GM18868 (cell line): ENCODE data around the gene NAXE.
"Not testable (repeated sequence)": the region's sequence is repeated elsewhere in the genome, so short reads cannot be mapped to it uniquely, and the experiment has no call there.

ENCODE experiments used
- ATAC-seq: cut with Tn5 transposase; IDR thresholded peaks from one replicate; pipeline ENCODE4 v1.9.1; 2021; ENCODE audit warnings: mild to moderate bottlenecking, moderate library complexity; ENCODE audit not compliant: unreplicated experiment

NAXE gene

GRCh38 chr1:156618853-156619581 lies 27.4 kb downstream of the NAXE start, which contains the start of gene HAPLN2:
HAPLN2 (plus strand) TSS chr1:156619415; CDS start chr1:156623491, 4,076 bp downstream.
- ATAC-seq: no peak

- ATAC-seq: no peak
Observed at GRCh38 chr1:156619582-156619955, 28.0 kb downstream of the NAXE start.

GRCh38 chr1:156622581-156623297 lies 31.2 kb downstream of the NAXE start:
- ATAC-seq: no peak

GRCh38 chr1:156623946-156624813 lies 32.6 kb downstream of the NAXE start:
- ATAC-seq: no peak

- ATAC-seq: no peak
Observed at GRCh38 chr1:156624814-156625435, 33.3 kb downstream of the NAXE start.

DNA sequence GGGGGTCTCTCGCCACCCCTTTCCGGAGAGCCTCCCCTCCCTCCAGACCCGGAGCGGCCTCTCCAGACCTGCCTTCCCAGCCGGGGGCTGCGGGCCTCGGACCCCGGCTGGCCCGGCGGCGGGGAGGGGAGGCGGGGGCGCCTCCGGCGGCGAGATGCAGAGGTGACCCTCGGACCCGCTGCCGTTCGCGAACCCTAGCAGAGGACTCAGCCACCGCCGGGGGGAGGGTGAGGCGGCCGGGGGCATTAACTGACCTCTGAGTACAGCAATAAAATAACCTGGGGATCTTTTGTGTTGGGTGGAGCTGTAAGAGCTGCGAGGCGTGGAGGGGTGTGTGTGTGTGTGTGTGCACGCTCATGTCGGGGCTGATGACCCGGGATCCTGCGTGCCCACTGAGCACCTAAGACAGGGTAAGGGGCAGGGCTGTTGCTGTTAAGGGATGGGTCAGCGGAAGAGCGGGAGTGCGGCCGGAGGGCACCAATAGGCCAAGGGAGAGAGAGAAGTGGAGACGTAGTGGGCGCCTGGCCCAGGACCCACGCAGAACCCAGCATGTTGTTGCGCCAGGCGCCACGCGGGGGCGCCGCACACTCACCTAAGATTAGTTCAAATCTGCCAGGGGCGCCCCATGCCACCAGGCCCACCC lies 34.0 kb downstream of the NAXE start:
- ATAC-seq: no peak

DNA sequence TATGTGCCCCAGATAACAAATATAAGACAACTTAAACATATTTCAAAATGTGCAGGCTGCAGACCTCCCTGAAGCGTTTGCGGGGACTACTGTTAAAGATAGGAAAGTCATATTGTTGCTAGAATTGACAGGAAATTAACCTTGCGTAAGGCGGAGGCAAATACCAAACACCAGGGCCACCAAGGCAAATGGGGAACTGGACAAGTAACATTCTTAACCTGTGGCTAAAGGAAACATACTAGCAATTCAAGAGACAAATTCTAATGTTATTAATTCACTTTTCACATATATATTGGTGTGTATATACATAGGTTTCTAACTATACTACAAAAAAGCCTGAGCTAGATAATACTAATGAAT lies 34.5 kb downstream of the NAXE start:
- ATAC-seq: no peak

DNA sequence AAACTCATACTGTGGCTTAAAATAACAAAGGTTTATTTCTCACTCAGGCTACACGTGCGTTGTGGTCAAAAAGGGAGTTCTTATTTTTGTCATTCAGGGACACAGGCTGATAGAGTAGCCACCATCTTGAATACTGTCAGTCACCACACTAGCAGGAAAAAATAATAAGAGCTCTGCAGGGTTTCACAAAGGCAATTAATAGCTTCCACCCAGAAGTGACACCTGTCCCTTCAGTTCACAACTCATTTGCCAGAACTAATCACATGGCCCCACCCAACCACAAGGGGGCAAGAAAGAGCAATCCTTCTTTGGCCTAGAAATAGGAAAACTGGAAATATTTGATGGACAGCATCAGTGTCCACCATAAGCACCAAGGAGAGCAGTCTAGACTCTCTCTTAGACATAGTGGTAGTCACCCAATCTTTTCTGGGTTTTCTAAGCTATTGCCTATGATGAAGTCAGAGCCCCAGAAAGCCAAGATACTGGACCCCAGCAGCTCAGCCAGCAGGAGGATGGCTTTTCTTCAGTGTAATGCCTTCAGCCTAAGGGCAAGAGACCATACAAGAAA lies 35.8 kb downstream of the NAXE start:
- ATAC-seq: no peak

DNA sequence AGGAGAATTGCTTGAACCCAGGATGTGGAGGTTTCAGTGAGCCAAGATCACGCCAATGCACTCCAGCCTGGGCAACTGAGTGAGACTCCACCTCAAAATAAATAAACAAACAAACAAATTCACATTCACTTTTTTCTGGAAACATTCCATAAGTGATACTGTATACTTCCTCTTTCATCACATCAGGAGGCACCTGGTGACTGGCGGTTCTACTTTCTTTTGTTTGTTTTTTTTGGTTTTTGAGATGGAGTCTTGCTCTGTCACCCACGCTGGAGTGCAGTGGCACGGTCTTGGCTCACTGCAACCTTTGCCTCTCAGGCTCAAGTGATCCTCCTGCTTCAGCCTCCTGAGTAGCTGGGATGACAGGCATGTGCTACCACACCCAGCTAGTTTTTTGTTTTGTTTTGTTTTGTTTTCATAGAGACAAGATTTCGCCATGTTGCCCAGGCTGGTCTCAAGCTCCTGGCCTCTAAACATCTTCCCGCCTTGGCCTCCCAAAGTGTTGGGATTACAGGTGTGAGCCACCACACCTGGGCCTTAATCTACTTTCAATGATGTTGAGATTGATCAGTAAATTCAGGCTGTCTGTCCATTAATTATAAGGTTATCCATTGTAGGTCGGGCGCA lies 38.4 kb downstream of the NAXE start:
- no peak for ATAC-seq

GRCh38 chr1:156631152-156631551 lies 39.6 kb downstream of the NAXE start:
- not testable (repeated sequence) for ATAC-seq

GRCh38 chr1:156632355-156632754 lies 40.8 kb downstream of the NAXE start:
- no peak for ATAC-seq

DNA sequence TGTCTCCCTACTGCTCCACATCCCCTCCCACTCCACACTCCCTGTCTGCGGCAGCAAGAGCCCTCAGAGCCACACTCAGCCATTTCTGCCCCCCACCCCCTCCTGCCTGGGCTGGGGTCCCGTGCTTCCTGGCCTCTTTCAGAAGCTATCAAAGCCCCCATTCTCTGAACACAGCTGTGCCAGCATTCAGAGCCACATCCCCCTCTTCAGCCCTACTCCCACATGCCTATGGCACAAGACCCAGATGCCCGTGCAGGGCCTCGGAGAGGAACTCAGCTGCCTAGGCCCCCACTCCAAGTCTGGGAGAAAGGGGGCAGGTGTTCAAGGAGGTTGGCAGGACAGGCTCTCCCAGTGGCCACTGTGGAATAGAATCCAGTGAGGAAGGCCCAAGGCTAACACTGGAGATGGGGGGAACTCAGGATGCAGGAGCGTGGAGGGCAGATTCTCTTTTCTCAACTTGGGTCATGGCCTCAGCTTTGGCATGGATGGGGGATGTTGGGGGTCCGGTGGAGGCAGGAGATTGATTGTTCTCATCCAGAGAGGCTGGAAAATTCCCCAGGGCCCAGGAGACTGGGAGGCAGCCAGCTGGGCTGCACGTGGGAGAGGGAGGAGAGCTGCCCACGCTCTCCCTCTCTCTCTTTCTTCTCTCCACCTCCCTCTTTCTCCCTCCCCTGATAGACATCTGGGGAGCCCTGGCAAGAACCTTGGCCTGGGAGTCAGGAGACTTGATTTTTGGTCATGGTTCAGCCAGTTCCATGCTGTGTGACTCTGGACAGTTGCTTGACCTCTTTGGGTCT lies 46.8 kb downstream of the NAXE start:
- ATAC-seq: no peak

GRCh38 chr1:156639601-156640101 lies 48.1 kb downstream of the NAXE start:
- no peak for ATAC-seq

DNA sequence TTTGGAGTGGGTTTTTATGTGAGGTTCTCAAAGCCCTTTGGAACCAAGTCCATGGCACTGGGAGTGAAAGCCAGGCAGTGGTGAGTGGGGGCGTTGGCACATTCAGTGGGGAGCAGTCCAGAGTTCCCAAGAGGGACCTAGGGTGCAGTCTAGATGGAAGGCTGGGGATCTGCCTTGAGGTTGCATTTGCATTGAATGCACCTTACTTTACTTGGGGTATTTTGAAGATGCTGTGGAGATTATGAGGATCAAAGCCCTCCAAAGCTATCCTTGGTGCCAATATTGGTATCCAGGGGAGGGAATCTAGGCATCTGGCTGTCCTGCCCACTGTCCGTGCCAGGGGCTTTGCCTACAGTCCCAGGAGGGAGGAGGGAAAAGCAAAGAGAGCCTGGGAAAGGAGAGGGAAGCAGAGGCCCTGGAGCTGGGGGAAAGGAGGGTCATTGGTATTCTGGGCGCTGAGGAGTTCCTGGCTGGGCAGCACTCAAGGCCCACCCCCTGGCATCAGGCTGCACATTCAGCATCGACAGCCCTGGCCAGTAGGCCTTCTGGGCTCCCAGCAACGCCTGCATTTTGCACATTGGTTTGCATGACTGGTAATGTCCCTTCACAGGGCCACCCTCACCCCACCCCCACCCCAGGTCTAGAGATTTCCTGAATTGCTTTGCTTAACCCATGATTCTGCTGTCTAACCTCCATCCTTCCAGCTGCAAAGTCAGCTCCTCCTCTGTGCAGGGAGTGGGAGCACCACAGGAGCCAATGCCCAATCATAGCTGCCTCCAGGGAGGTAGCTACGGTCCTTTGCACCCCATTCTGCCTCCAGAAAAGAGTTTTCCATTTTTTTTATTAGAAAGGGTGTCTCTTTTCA lies 49.5 kb downstream of the NAXE start:
- no peak for ATAC-seq

- ATAC-seq: no peak
Observed at GRCh38 chr1:156641761-156642264, 50.2 kb downstream of the NAXE start, which contains the start of gene BCAN. BCAN (plus strand) TSS chr1:156642117; CDS start chr1:156646055, 3,938 bp downstream.

- ATAC-seq: no peak
Observed at GRCh38 chr1:156642265-156643048, 50.9 kb downstream of the NAXE start.
